RWPE2 (cell line): ENCODE data around the gene WDR90.

Experiments used
- ATAC-seq: fragments of 200-7000 bp; cut with Tn5 transposase; 3 replicates; pipeline ENCODE4 v1.9.1; 2021; ENCODE audit warnings: low read depth
- DNase-seq: peaks from one replicate; pipeline ENCODE4 v3.0.0-alpha.2; 2020; ENCODE audit warnings: low spot score
- H3K27ac ChIP-seq: fragments of 450-650 bp; 2 replicates; pipeline ENCODE4 v1.5.1; 2017; ENCODE audit warnings: mild to moderate bottlenecking; ENCODE audit not compliant: poor library complexity, severe bottlenecking
- H3K27me3 ChIP-seq: fragments of 250-450 bp; sonication (Bioruptor Pico); 2 replicates; pipeline ENCODE4 v1.5.1; 2021; ENCODE audit warnings: mild to moderate bottlenecking, moderate library complexity; ENCODE audit not compliant: insufficient read depth, poor library complexity, severe bottlenecking
- H3K36me3 ChIP-seq: fragments of 250-450 bp; sonication (Bioruptor Pico); 2 replicates; pipeline ENCODE4 v1.5.1; 2020; ENCODE audit warnings: low read depth, mild to moderate bottlenecking, moderate library complexity
- H3K4me1 ChIP-seq: fragments of 250-450 bp; sonication (Bioruptor Pico); 2 replicates; pipeline ENCODE4 v1.5.1; 2021; ENCODE audit warnings: mild to moderate bottlenecking, moderate library complexity; ENCODE audit not compliant: insufficient read depth, poor library complexity, severe bottlenecking
- H3K4me3 ChIP-seq: fragments of 250-450 bp; sonication (Bioruptor Pico); 2 replicates; pipeline ENCODE4 v1.5.1; 2021; ENCODE audit warnings: mild to moderate bottlenecking, moderate library complexity; ENCODE audit not compliant: severe bottlenecking
- H3K9me3 ChIP-seq: fragments of 250-450 bp; sonication (Bioruptor Pico); 2 replicates; pipeline ENCODE4 v1.5.1; 2021; ENCODE audit warnings: mild to moderate bottlenecking, moderate library complexity; ENCODE audit not compliant: severe bottlenecking
- TF ChIP-seq, protein P1 (sequence below): fragments of 450-650 bp; IDR thresholded peaks from one replicate; pipeline ENCODE4 v1.5.1; 2017; ENCODE audit warnings: mild to moderate bottlenecking, moderate library complexity; ENCODE audit not compliant: poor library complexity, severe bottlenecking

Gene WDR90

DNA sequence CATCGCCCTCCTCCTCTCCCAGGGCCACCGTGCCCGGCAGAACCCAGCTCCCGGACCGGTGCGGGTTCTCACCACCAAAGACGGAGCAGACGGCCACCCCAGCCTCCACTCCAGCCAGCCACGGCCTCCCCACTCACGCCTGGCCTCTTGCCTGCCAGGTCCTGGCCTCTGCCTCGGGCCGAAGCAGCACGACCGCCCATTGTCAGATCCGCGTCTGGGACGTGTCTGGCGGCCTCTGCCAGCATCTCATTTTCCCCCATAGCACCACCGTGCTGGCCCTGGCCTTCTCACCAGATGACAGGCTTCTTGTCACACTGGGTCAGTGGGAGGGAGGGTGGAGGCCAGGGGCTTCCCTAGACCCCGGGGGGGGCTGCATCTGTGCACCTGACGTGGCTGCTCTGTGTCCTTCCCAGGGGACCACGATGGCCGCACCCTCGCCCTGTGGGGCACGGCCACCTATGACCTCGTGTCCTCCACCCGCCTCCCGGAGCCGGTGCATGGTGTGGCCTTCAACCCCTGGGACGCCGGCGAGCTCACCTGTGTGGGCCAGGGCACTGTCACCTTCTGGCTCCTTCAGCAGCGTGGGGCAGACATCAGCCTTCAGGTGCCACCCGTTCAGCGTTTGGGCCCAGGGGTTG is 12.1 kb downstream of the WDR90 start:
- H3K4me3 ChIP-seq = no peak overlapping the region
- ATAC-seq = no peak
- peaks cover 31% of the 10 kb centered on the region for H3K36me3 ChIP-seq
- no peaks in the 10 kb centered on the region for H3K27me3 ChIP-seq
- no peak for DNase-seq
- H3K27ac ChIP-seq = no peak overlapping the region
- H3K9me3 ChIP-seq = no peaks in the 10 kb centered on the region
- TF ChIP-seq, protein P1, sequence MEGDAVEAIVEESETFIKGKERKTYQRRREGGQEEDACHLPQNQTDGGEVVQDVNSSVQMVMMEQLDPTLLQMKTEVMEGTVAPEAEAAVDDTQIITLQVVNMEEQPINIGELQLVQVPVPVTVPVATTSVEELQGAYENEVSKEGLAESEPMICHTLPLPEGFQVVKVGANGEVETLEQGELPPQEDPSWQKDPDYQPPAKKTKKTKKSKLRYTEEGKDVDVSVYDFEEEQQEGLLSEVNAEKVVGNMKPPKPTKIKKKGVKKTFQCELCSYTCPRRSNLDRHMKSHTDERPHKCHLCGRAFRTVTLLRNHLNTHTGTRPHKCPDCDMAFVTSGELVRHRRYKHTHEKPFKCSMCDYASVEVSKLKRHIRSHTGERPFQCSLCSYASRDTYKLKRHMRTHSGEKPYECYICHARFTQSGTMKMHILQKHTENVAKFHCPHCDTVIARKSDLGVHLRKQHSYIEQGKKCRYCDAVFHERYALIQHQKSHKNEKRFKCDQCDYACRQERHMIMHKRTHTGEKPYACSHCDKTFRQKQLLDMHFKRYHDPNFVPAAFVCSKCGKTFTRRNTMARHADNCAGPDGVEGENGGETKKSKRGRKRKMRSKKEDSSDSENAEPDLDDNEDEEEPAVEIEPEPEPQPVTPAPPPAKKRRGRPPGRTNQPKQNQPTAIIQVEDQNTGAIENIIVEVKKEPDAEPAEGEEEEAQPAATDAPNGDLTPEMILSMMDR = no peak
- no peaks in the 10 kb centered on the region for H3K4me1 ChIP-seq

DNA sequence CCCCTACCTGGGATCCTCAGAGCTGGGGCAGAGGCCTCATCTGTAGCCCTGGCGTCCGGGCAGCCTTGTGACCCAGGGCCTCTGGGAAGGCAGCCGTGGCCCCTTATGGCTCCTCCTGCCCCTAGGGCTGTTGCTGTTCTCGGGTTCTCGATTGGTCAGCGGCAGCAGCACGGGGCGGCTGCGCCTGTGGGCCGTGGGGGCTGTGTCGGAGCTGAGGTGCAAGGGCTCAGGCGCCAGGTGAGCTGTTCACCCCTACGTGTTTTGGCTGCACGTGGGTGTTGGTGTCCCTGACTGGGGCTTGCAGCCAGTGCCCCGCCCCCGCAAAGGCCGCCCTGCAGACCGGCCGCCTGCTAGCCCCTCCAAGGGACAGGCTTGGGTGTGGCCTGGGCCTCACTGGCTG is 12.9 kb downstream of the WDR90 start:
- no peak overlapping the region for H3K27ac ChIP-seq
- DNase-seq = no peak
- H3K4me1 ChIP-seq = no peaks in the 10 kb centered on the region
- H3K9me3 ChIP-seq = no peaks in the 10 kb centered on the region
- no peak for ATAC-seq
- H3K4me3 ChIP-seq = no peak overlapping the region
- H3K36me3 ChIP-seq = peaks cover 23% of the 10 kb centered on the region
- no peaks in the 10 kb centered on the region for H3K27me3 ChIP-seq
- TF ChIP-seq, protein P1 = no peak

DNA sequence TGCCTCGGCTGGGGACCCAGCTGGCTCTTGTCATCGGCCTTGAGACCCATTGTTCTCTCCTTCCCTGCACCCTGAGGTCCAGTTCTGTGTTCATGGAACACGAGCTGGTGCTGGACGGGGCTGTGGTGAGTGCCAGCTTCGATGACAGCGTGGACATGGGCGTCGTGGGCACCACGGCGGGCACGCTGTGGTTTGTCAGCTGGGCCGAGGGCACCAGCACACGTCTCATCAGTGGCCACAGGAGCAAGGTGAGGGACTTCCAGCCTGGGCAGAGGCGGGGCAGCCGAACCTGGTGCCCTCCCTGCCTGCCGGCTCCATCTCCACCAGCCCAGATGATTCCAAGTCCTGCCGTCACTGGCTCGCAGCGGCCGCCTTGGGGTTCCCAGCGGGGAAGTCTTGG is 13.4 kb downstream of the WDR90 start:
- no peak for ATAC-seq
- Histone ChIP-seq H3K36me3 (peaks cover 23% of the 10 kb centered on the region), H3K27me3 (no peaks in the 10 kb centered on the region), H3K9me3 (no peaks in the 10 kb centered on the region), H3K4me3 (no peak overlapping the region), H3K27ac (no peak overlapping the region), H3K4me1 (no peaks in the 10 kb centered on the region)
- no peak for DNase-seq
- TF ChIP-seq, protein P1 = no peak

DNA sequence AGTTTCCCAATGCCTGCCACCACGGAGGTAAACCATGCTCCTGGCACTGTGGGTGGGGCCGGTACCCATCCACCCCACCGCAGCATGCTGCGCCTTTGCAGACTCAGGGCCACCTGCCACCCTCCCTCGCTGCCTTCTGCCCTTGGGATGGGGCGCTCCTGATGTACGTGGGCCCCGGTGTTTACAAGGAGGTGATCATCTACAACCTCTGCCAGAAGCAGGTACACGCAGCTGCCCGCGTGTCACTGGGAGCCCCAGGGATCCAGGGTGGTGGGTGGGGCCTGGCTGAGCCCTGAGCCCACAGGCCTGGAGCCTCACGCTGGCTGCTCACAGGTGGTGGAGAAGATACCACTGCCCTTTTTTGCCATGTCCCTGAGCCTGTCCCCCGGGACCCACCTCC is 17.4 kb downstream of the WDR90 start:
- ATAC-seq = no peak
- TF ChIP-seq, protein P1 = no peak
- H3K27ac ChIP-seq = no peak overlapping the region
- no peaks in the 10 kb centered on the region for H3K9me3 ChIP-seq
- DNase-seq = no peak
- H3K27me3 ChIP-seq = no peaks in the 10 kb centered on the region
- no peak overlapping the region for H3K4me3 ChIP-seq
- no peaks in the 10 kb centered on the region for H3K4me1 ChIP-seq
- H3K36me3 ChIP-seq = peaks cover 35% of the 10 kb centered on the region

DNA sequence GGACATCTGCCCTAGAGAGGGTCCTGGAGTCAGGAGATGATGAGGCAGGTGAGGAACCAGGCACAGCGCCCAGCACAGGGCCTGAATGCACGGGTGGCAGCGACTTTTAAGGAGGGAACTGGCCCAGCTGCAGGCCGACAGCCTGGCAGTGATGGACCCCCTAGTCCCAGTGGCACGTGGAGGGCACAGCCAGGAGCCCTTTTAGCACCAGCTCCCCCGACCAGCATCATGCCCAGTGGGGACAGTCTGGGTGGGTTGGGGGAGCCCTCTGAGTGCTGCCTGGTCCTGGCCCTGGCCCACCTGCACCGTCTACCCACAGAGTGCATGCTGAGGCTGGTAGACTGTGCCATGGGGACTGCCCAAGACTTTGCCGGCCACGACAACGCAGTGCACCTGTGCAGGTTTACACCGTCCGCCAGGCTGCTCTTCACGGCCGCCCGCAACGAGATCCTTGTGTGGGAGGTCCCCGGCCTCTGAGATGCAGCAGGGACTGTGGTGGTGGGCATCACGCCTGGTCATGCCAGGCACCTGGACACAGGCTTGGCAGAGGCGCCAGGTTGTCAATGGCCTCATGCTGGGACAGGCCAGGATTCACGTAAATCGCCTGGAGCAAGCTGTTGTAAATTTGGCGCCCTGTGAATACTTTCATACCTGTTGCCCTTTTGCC is 18.1 kb downstream of the WDR90 start:
- Histone ChIP-seq H3K9me3 (no peaks in the 10 kb centered on the region), H3K36me3 (peaks cover 34% of the 10 kb centered on the region), H3K4me3 (peak overlapping the region; percentile 72), H3K27ac (peak overlapping the region; percentile 68), H3K4me1 (no peaks in the 10 kb centered on the region), H3K27me3 (no peaks in the 10 kb centered on the region)
- DNase-seq = no peak
- ATAC-seq = no peak
- TF ChIP-seq, protein P1 = no peak
